Lower lobe of right lung (tissue), 2 donors: Measurements from ENCODE around the gene MARS2. TPM values are rescaled to one million over a fixed set of nuclear protein-coding genes. Genes with fewer than 3 reads are reported as not detected.
A peak's percentile ranks its signal among the peaks of the same experiment; 100 is the strongest.

ENCODE experiments used
- ATAC-seq, 2 donors: fragments of 200-7000 bp; cut with Tn5 transposase; one replicate each; pipeline ENCODE4 v1.9.1; 2020 to 2022; ENCODE audit warnings: mild to moderate bottlenecking in 2 of 2, moderate library complexity in 2 of 2
- DNase-seq: peaks from one replicate; pipeline ENCODE4 v3.0.0-alpha.2; 2020
- H3K27ac ChIP-seq: fragments of 200-600 bp; one replicate; pipeline ENCODE4 v1.8.0; 2022
- H3K27me3 ChIP-seq: fragments of 200-600 bp; one replicate; pipeline ENCODE4 v1.8.0; 2022; ENCODE audit warnings: low read depth
- H3K36me3 ChIP-seq: fragments of 200-600 bp; one replicate; pipeline ENCODE4 v1.8.0; 2022; ENCODE audit warnings: mild to moderate bottlenecking
- H3K4me1 ChIP-seq: fragments of 200-600 bp; one replicate; pipeline ENCODE4 v1.8.0; 2022
- H3K4me3 ChIP-seq: fragments of 200-600 bp; one replicate; pipeline ENCODE4 v1.8.0; 2022; ENCODE audit warnings: mild to moderate bottlenecking
- H3K9me3 ChIP-seq: fragments of 200-600 bp; one replicate; pipeline ENCODE4 v1.8.0; 2022
- CTCF ChIP-seq: fragments of 200-600 bp; IDR thresholded peaks from one replicate; pipeline ENCODE4 v1.8.0; 2022; ENCODE audit warnings: antibody characterized with exemption, mild to moderate bottlenecking
- intact Hi-C: fragments of 100-400 bp; cut with DNase I; formaldehyde crosslinking; loops from one replicate; pipeline ENCODE4 v1.11.0; 2022
- total RNA-seq: library from RNA; stranded (reverse); fragmentation: NEBNext Ultra II Directional; extraction: Animal tissue kit (Norgen Biotek cat#: 25700); gene quantifications from one replicate; pipeline ENCODE4 v1.2.1, GENCODE V29; 2021
- donor health status: DM: no; HTN: yes; CAD: no; lungs with severe emphysema.

The MARS2 gene
- total RNA-seq, 1 donor from 2014 or later, result 5.0 TPM

- DNase-seq (no peak), ATAC-seq (no peak)
- H3K4me1 ChIP-seq, result peaks cover 3% of the 10 kb centered on the region
- intact Hi-C loops, result no loop called here
- H3K36me3 ChIP-seq, result no peaks in the 10 kb centered on the region
- TF ChIP-seq CTCF, result no peak
- H3K9me3 ChIP-seq, result no peaks in the 10 kb centered on the region
- no peak overlapping the region for H3K4me3 ChIP-seq
- H3K27me3 ChIP-seq, result no peaks in the 10 kb centered on the region
- H3K27ac ChIP-seq, result no peak overlapping the region
Observed at GRCh38 chr2:197700960-197701359, 4.2 kb upstream of the MARS2 start.

DNA sequence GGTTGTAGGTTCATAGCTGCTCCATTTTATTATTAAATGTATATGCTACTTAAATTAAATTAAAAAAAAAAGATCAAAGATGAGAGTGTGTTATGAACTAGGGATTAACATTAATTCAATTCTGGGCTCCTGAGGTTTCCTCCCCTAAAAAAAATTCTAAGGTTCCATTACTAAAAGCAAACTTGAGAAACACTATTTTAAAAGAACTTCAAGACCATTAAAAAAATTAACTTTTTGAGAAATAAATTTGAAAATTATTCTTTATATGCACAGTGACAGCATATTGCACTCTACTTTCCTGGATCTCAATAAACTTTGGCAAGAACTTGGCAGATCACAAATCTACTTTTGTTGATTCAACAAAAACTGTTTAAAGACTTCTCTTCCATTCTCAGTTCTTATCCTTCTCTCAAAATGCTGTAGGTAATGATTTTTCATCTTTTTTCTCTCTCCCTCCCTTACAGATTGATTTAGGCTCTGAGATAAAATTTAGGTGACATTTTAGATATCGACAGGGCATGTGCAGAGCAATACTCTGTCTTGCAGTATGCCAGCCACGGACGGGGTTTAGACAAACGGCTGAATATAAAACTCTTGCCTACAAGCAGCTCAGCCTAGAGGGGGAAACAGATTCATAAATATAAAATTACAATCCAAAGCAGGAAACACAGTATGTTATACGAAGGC, 592 bp upstream of the MARS2 start:
- Histone ChIP-seq H3K36me3 (no peaks in the 10 kb centered on the region), H3K27me3 (no peaks in the 10 kb centered on the region), H3K4me3 (peak overlapping the region; percentile 98), H3K9me3 (no peaks in the 10 kb centered on the region), H3K4me1 (peaks cover 34% of the 10 kb centered on the region), H3K27ac (peak overlapping the region; percentile 90)
- DNase-seq (no peak), ATAC-seq (peak; percentile 42 to 60)
- no peak for TF ChIP-seq CTCF
- intact Hi-C loops, result no loop called here

GRCh38 chr2:197705912-197706838, 1.0 kb downstream of the MARS2 start:
- Histone ChIP-seq H3K4me1 (peaks cover 34% of the 10 kb centered on the region), H3K36me3 (no peaks in the 10 kb centered on the region), H3K4me3 (peak overlapping the region; percentile 98), H3K27ac (peak overlapping the region; percentile 90), H3K9me3 (no peaks in the 10 kb centered on the region), H3K27me3 (no peaks in the 10 kb centered on the region)
- no peak for DNase-seq
- TF ChIP-seq CTCF, result no peak
- ATAC-seq, result peak; percentile 8 to 24
- intact Hi-C loops, result no loop called here

DNA sequence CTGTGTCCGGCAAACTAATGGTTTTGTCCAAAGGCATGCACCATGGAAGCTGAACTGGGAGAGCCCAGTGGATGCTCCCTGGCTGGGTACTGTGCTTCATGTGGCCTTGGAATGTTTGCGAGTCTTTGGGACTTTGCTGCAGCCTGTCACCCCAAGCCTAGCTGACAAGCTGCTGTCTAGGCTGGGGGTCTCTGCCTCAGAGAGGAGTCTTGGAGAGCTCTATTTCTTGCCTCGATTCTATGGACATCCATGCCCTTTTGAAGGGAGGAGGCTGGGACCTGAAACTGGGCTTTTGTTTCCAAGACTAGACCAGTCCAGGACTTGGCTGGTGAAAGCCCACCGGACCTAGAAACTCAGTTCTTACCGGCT, 1.7 kb downstream of the MARS2 start:
- H3K36me3 ChIP-seq, result no peaks in the 10 kb centered on the region
- intact Hi-C loops, result no loop called here
- H3K27me3 ChIP-seq, result no peaks in the 10 kb centered on the region
- peaks cover 34% of the 10 kb centered on the region for H3K4me1 ChIP-seq
- no peak for TF ChIP-seq CTCF
- peak overlapping the region; percentile 98 for H3K4me3 ChIP-seq
- no peak overlapping the region for H3K27ac ChIP-seq
- DNase-seq (no peak), ATAC-seq (no peak)
- no peaks in the 10 kb centered on the region for H3K9me3 ChIP-seq

GRCh38 chr2:197707316-197708213, 2.4 kb downstream of the MARS2 start:
- H3K36me3 ChIP-seq, result no peaks in the 10 kb centered on the region
- no peaks in the 10 kb centered on the region for H3K9me3 ChIP-seq
- peaks cover 34% of the 10 kb centered on the region for H3K4me1 ChIP-seq
- intact Hi-C loops, result no loop called here
- DNase-seq, result no peak
- peak overlapping the region; percentile 98 for H3K4me3 ChIP-seq
- no peak overlapping the region for H3K27ac ChIP-seq
- ATAC-seq, result no peak
- H3K27me3 ChIP-seq, result no peaks in the 10 kb centered on the region
- peak; percentile 66 for TF ChIP-seq CTCF
